ENCODE data around the gene GLOD4.
"Not testable (repeated sequence)": the region's sequence is repeated elsewhere in the genome, so short reads cannot be mapped to it uniquely, and the experiment has no call there.

DNA sequence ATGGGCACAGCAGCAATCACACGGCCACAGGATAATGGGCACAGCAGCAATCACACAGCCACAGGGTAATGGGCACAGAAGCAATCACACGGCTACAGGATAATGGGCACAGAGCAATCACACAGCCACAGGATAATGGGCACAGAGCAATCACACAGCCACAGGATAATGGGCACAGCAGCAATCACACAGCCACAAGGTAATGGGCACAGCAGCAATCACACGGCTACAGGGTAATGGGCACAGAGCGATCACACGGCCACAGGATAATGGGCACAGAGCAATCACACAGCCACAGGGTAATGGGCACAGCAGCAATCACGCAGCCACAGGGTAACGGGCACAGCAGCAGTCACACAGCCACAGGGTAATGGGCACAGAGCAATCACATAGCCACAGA, 32.7 kb downstream of the GLOD4 start:
- TF ChIP-seq CTCF (IDR thresholded peaks at IDR 0.05; ENCODE audit: low read length); EZH2 (IDR thresholded peaks at IDR 0.05; ENCODE audit: borderline replicate concordance, low read length): not testable (repeated sequence)

Data from OCI-LY1 (cell line).